Measurements from ENCODE around the gene MIPEP. TPM values are rescaled to one million over a fixed set of nuclear protein-coding genes. Genes with fewer than 3 reads are reported as not detected.

MIPEP gene
- polyA plus RNA-seq, 1 donor (not counting 4 experiments of a cell fraction or from before 2014, with no cell fraction given): 35.0 TPM

DNA sequence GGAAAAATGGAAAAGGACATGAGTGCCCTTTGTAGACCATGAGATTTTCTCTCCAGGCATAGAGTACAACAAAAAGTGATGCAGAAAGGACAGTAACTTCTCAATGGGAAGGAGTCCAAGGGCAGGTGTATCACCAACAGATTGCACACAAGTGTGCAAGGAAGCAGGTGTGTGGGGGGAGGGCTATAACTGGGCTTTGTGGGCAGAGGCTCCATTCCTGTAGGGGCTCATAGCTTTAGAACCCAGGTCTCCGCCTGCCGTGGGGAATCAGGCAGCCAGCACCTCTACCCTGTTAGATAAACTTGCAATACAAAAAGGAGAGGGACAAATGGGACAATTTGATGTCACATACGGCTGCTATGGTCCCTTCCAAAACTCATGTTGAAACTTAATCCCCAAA lies 119.8 kb downstream of the MIPEP start:
- dilution Hi-C loops (cut with MboI; ENCODE audit: extremely low pct_ligation_motif_present, low sequenced_read_pairs): no loop called here
- Histone ChIP-seq H3K9me3 (ENCODE audit: control insufficient read depth, low read depth, low read length) (no peaks in the 10 kb centered on the region), H3K4me3 (ENCODE audit: control insufficient read depth in 2 of 3, extremely low read depth in 1 of 3, insufficient read depth in 2 of 3, low read depth in 1 of 3, low read length in 3 of 3) (no peak overlapping the region), H4K20me1 (ENCODE audit: control insufficient read depth, extremely low read depth, insufficient read depth, low read length) (no peaks in the 10 kb centered on the region), H3K4me2 (ENCODE audit: control insufficient read depth, extremely low read depth, insufficient read depth, low read depth, low read length) (no peak overlapping the region), H3K27me3 (ENCODE audit: control insufficient read depth, extremely low read depth, insufficient read depth, low read length) (no peaks in the 10 kb centered on the region), H3K79me2 (ENCODE audit: control insufficient read depth, insufficient read depth, low read length) (no peaks in the 10 kb centered on the region), H3K9me1 (ENCODE audit: control insufficient read depth, extremely low read depth, insufficient read depth, low read length) (no peaks in the 10 kb centered on the region), H3K9ac (ENCODE audit: control insufficient read depth, extremely low read depth, insufficient read depth, low read length) (no peak overlapping the region), H3K36me3 (ENCODE audit: control insufficient read depth in 2 of 2, extremely low read depth in 1 of 2, insufficient read depth in 2 of 2, low read length in 2 of 2) (peaks cover 0 to 1% of the 10 kb centered on the region in 2 experiments), H2AFZ (ENCODE audit: control insufficient read depth, low read length) (no peak overlapping the region), H3K27ac (ENCODE audit: control insufficient read depth, insufficient read depth, low read length) (no peak overlapping the region), H3K4me1 (ENCODE audit: control insufficient read depth, extremely low read depth, insufficient read depth, low read length) (peaks cover 28% of the 10 kb centered on the region)
- DNase-seq (ENCODE audit: low read depth, low spot score) (no peak), FAIRE-seq (no peak)
- TF ChIP-seq EZH2 (IDR thresholded peaks at IDR 0.05; ENCODE audit: low read length): no peak
- TF ChIP-seq CTCF (optimal IDR thresholded peaks at IDR 0.05 in 1 of 3, IDR thresholded peaks at IDR 0.05 in 1 of 3, conservative IDR thresholded peaks at IDR 0.05 in 1 of 3; ENCODE audit: extremely low read depth in 1 of 3, insufficient read depth in 2 of 3, low read length in 3 of 3): no peak

- H3K36me3 ChIP-seq (ENCODE audit: control insufficient read depth in 2 of 2, extremely low read depth in 1 of 2, insufficient read depth in 2 of 2, low read length in 2 of 2): peaks cover 0 to 1% of the 10 kb centered on the region in 2 experiments
- H3K4me3 ChIP-seq (ENCODE audit: control insufficient read depth in 2 of 3, extremely low read depth in 1 of 3, insufficient read depth in 2 of 3, low read depth in 1 of 3, low read length in 3 of 3): no peak overlapping the region
- H3K4me1 ChIP-seq (ENCODE audit: control insufficient read depth, extremely low read depth, insufficient read depth, low read length): peaks cover 28% of the 10 kb centered on the region
- no peaks in the 10 kb centered on the region for H3K9me1 ChIP-seq (ENCODE audit: control insufficient read depth, extremely low read depth, insufficient read depth, low read length)
- H3K9me3 ChIP-seq (ENCODE audit: control insufficient read depth, low read depth, low read length): no peaks in the 10 kb centered on the region
- no peaks in the 10 kb centered on the region for H3K27me3 ChIP-seq (ENCODE audit: control insufficient read depth, extremely low read depth, insufficient read depth, low read length)
- H2AFZ ChIP-seq (ENCODE audit: control insufficient read depth, low read length): no peak overlapping the region
- H3K4me2 ChIP-seq (ENCODE audit: control insufficient read depth, extremely low read depth, insufficient read depth, low read depth, low read length): no peak overlapping the region
- TF ChIP-seq EZH2 (IDR thresholded peaks at IDR 0.05; ENCODE audit: low read length) (no peak), CTCF (optimal IDR thresholded peaks at IDR 0.05 in 1 of 3, IDR thresholded peaks at IDR 0.05 in 1 of 3, conservative IDR thresholded peaks at IDR 0.05 in 1 of 3; ENCODE audit: extremely low read depth in 1 of 3, insufficient read depth in 2 of 3, low read length in 3 of 3) (no peak)
- dilution Hi-C loops (cut with MboI; ENCODE audit: extremely low pct_ligation_motif_present, low sequenced_read_pairs): no loop called here
- no peak overlapping the region for H3K9ac ChIP-seq (ENCODE audit: control insufficient read depth, extremely low read depth, insufficient read depth, low read length)
- DNase-seq (ENCODE audit: low read depth, low spot score): no peak
- H3K79me2 ChIP-seq (ENCODE audit: control insufficient read depth, insufficient read depth, low read length): no peaks in the 10 kb centered on the region
- H4K20me1 ChIP-seq (ENCODE audit: control insufficient read depth, extremely low read depth, insufficient read depth, low read length): no peaks in the 10 kb centered on the region
- no peak for FAIRE-seq
- no peak overlapping the region for H3K27ac ChIP-seq (ENCODE audit: control insufficient read depth, insufficient read depth, low read length)
Measured at GRCh38 chr13:23767838-23768237, 121.4 kb downstream of the MIPEP start.
